ENCODE results near the gene FFAR2. TPM values are rescaled to one million over a fixed set of nuclear protein-coding genes. Genes with fewer than 3 reads are reported as not detected.
"Not testable (repeated sequence)": the region's sequence is repeated elsewhere in the genome, so short reads cannot be mapped to it uniquely, and the experiment has no call there.

The FFAR2 gene
- total RNA-seq, 4 donors from 2014 or later, result 0.21 TPM; not detected in 2

DNA sequence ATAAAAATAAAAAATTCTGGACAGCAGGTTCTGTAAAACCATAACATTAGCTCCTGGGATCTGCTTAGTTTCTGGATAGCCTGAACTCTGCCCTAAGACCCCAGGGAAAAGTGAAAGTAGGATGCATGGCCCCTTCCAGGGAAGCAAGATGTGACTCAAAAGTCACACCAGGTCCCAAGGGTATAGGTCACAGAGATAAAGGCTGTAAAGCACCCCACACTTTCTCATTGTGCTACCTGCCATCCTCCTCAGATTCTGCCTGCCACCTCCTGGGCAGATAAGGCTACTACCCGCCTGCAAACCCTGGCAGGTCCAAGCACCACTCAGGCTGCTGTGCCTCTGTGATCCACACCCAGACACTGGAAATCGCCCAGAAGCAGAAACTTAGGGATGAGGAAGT, 20.6 kb downstream of the FFAR2 start:
- no peaks in the 10 kb centered on the region for H3K4me1 ChIP-seq
- no peaks in the 10 kb centered on the region for H3K36me3 ChIP-seq
- no peak for TF ChIP-seq POLR2A (IDR thresholded peaks at IDR 0.05)
- TF ChIP-seq CTCF (IDR thresholded peaks at IDR 0.05), result peak in 2 of 4 experiments; percentile 46 to 48
- H3K4me3 ChIP-seq, result no peak overlapping the region
- intact Hi-C loops (cut with DNase I; ENCODE audit: low total_unique reads), result no loop called here
- no peaks in the 10 kb centered on the region for H3K9me3 ChIP-seq
- DNase-seq, result no peak
- H3K27ac ChIP-seq, result no peak overlapping the region
- no peaks in the 10 kb centered on the region for H3K27me3 ChIP-seq

DNA sequence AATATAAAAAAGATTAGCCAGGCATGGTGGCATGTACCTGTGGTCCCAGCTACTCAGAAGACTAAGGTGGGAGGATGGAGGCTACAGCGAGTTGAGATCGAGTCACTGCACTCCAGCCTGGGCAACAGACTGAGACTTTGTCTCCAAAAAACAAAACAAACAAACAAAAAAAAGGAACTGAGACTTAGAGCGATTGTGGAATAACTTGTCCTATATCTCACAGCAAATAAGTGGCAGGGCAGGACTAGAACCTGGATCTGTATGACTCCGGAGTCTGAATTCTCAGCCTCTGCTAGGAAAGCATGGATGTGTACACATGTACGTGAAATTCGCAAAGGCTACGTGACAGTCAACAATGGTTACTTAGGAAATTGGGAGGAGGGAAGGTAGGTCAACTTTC, 22.1 kb downstream of the FFAR2 start:
- no peak for DNase-seq
- Histone ChIP-seq H3K36me3 (no peaks in the 10 kb centered on the region), H3K4me1 (no peaks in the 10 kb centered on the region), H3K27ac (no peak overlapping the region), H3K9me3 (no peaks in the 10 kb centered on the region), H3K4me3 (no peak overlapping the region), H3K27me3 (no peaks in the 10 kb centered on the region)
- TF ChIP-seq POLR2A (IDR thresholded peaks at IDR 0.05) (no peak), CTCF (IDR thresholded peaks at IDR 0.05) (no peak)
- intact Hi-C loops (cut with DNase I; ENCODE audit: low total_unique reads), result no loop called here

GRCh38 chr19:35471075-35471474, 23.0 kb downstream of the FFAR2 start:
- H3K27ac ChIP-seq; DNase-seq; H3K4me3 ChIP-seq; H3K4me1 ChIP-seq; H3K9me3 ChIP-seq; H3K36me3 ChIP-seq; intact Hi-C loops (cut with DNase I; ENCODE audit: low total_unique reads); H3K27me3 ChIP-seq: not testable (repeated sequence)

DNA sequence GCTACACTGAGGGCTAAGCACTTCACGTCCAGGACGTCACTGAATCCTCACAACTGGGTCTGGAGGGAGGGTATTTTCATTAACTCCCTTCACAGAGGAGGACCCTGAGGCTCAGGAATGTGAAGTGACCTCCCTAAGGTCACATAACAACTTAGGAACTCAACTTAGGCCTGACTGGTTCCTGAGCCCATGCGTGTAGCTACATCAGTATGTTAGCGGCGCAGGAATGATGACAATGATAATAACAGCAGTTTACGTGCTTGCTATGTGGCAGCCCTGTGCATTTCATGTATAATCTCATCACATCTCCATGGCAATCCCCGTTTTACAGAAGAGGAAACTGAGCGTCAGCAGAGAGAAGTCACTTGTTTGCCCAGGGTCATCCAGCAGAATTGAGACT, 23.9 kb downstream of the FFAR2 start:
- H3K27ac ChIP-seq, result no peak overlapping the region
- H3K36me3 ChIP-seq, result no peaks in the 10 kb centered on the region
- H3K27me3 ChIP-seq, result no peaks in the 10 kb centered on the region
- DNase-seq, result no peak
- H3K4me3 ChIP-seq, result no peak overlapping the region
- intact Hi-C loops (cut with DNase I; ENCODE audit: low total_unique reads), result no loop called here
- H3K9me3 ChIP-seq, result no peaks in the 10 kb centered on the region
- TF ChIP-seq CTCF (IDR thresholded peaks at IDR 0.05) (no peak), POLR2A (IDR thresholded peaks at IDR 0.05) (no peak)
- H3K4me1 ChIP-seq, result no peaks in the 10 kb centered on the region

GRCh38 chr19:35474104-35474503, 26.0 kb downstream of the FFAR2 start:
- DNase-seq, result no peak
- no peaks in the 10 kb centered on the region for H3K27me3 ChIP-seq
- no peak overlapping the region for H3K4me3 ChIP-seq
- intact Hi-C loops (cut with DNase I; ENCODE audit: low total_unique reads), result no loop called here
- TF ChIP-seq POLR2A (IDR thresholded peaks at IDR 0.05) (no peak), CTCF (IDR thresholded peaks at IDR 0.05) (no peak)
- H3K4me1 ChIP-seq, result no peaks in the 10 kb centered on the region
- H3K27ac ChIP-seq, result no peak overlapping the region
- H3K9me3 ChIP-seq, result no peaks in the 10 kb centered on the region
- H3K36me3 ChIP-seq, result no peaks in the 10 kb centered on the region

GRCh38 chr19:35474594-35474993, 26.5 kb downstream of the FFAR2 start:
- H3K36me3 ChIP-seq; H3K9me3 ChIP-seq; H3K27me3 ChIP-seq; DNase-seq; H3K4me3 ChIP-seq; H3K27ac ChIP-seq; H3K4me1 ChIP-seq; intact Hi-C loops (cut with DNase I; ENCODE audit: low total_unique reads): not testable (repeated sequence)
